Measurements from ENCODE around the gene ADGRA1.
"Not testable (repeated sequence)": the region's sequence is repeated elsewhere in the genome, so short reads cannot be mapped to it uniquely, and the experiment has no call there.

Gene ADGRA1

DNA sequence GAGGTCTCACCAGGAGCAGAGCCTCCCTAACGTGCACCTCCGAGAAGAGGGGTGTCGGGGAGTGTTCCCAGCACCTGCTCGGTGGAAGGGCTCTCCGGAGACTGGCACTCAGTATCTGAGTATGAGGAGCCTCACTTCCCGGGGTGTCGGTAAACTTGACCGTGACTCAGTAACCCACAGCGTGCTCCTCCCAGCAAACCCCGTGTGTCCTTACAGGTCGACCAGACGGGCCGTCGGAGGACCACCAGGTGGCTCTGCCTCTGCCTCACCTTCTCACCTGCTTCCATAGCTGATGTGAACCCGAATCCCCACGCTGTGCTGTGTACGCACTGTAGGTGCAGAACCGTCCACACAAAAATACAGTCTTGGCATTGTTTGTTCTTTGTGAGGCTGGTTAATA is 43.3 kb downstream of the ADGRA1 start:
- no peak for DNase-seq

- no peak for DNase-seq
Measured at GRCh38 chr10:133131734-133132472, 44.2 kb downstream of the ADGRA1 start.

DNA sequence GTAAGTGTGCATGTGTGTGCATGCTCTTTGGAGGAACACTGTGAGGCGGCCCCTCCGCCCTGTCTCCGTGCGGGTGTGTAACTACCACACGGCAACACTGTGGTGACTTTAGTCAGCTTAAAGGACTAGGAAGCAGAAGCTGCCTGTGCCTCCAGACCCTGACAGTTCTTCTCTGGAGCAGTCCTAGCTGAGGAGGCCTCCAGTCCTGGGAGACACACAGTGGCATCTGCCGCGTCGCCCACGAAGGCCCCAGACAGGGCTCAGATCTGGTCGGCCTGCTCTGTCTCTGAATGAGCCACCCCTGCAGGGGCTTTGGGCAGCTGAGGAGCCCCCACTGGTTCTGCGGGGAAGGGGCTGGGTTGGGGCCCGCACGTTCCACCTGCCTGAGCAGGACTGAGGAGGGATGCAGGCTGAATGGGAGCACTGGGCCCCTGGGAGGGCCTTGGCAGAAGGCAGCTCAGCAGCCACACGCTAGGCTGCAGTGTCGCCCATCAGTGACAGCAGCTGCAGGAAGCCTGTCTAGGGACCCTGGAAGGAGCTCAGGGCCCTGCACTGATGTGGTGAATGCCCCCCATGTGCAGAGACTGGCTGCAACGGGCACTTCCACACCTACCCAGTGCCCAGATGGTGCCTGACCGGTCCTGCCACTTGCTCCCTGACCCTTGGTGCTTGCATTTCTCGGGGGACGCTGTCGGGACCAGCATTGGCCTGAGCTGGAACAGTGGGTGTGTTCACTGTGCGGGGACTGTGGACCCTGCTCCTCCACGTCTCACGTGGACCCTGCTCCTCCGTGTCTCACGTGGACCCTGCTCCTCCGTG is 45.0 kb downstream of the ADGRA1 start:
- no peak for DNase-seq

DNA sequence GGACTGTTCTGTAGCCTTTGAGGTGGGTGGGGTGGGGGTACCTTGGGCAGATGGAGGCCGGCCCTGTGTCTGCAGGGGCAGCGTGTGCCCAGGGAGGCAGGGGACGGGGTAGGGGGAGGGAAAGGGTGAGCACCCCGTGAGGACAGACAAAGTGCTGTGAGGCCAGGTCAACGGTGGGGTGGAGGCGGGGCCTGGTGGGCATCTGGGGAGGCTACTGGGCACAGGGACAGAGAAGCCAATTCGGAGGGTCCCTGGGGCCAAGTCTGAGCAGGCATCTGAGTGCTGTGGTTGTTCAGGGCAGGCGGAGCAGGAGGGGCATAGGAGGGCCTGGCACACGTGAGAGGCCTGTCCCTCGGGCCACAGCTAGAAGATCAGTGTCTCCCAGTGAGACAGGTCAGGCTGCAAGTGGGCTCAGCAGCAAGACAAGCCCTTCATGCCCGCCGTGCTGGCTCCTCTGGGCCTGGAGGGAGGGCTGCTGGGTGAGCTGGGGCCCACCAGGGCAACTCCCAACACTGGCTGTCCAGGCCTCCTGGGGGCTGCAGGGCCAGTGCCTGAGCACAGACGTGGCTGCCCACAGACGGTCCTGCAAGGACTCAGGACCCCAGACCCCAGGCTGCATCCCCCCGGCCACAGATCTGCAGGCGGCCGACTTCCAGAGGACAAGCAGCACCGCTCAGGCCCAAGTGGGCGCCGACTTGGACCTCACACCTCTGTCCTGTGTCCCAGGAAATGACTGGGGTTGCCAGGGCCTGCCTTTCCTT is 45.9 kb downstream of the ADGRA1 start:
- DNase-seq, result no peak

GRCh38 chr10:133134411-133135115 is 46.8 kb downstream of the ADGRA1 start:
- DNase-seq, result no peak

GRCh38 chr10:133135116-133135465 is 47.4 kb downstream of the ADGRA1 start:
- no peak for DNase-seq

- not testable (repeated sequence) for DNase-seq
Measured at GRCh38 chr10:133137486-133138145, 49.9 kb downstream of the ADGRA1 start.

DNA sequence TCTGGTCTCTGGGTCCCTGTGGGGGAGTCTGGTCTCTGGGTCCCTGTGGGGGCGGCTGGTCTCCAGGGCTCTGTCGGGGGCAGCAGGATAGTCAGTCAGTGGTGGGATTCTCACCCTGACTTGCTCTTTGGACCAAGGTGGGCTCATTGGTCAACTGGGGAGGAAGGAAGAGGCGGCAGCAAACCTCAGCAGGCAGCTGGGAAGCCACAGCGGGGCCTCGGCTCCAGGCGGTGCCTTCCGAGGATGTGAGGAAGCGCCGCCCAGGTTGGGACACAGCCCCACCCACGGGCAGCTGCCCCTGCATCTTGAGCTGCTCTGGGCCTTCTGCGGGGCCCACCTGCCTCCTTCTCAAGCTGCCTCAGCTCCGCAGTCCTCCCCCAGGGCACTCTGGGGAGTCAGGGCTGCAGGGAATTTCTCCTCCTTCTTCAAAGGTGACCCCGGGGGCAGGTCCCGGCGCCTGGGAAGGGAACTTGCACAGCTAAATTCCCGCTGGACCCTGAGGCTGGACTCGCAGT is 51.9 kb downstream of the ADGRA1 start:
- no peak for DNase-seq

- no peak for DNase-seq
Measured at GRCh38 chr10:133140417-133141143, 52.9 kb downstream of the ADGRA1 start.

- no peak for DNase-seq
Measured at GRCh38 chr10:133141144-133141957, 53.6 kb downstream of the ADGRA1 start.

GRCh38 chr10:133141958-133142340 is 54.2 kb downstream of the ADGRA1 start:
- DNase-seq, result no peak

DNA sequence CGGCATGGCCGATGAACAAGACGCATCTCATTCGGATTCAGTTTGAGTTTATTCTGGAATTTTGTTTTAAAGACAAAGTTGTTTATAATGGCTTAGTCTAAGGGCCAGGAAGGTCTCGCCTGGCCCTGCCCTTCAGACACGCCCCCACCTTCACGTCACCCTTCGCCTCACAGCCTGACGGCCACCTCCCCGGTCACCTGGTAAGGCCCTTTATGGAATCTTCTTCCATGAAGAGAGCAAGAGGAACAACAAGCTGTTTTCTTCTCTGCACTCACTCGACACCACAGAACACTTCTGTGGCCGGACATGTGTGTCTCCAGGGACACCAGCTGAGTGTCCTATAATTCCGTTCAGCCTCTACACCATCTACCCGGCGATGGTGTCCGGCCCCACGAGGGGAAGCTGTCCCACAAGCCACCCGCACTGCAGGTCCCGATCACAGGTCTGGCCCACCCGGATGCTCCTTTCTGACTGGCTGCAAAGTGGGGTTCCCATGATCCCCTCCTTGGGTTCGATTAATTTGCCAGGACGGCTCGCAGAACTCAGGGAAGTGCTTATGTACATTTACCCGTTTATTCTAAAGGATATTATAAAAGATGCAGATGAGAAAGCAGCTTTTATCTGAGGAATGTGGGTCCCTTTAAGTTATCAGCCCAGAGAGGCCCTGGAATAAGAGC is 54.9 kb downstream of the ADGRA1 start:
- no peak for DNase-seq

- DNase-seq, result no peak
Measured at GRCh38 chr10:133143200-133143533, 55.4 kb downstream of the ADGRA1 start.

DNA sequence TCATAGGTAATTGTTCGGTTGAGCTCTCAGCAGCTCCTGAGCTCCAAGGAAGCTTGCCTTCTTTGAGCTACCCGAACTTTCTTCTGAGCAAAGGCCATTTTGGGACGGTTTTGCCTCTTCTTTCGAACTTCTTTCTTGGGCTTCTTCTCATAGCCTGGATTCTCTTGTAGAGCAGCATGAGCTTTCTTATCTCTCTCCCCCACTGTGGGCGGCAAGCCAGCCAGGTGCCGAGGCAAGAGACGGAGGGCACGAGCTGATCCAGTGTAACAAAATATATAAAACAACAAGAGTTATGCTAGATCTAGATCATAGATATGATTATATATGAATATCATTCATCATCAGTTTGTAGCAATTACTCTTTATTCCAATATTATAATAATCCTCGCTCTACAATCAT is 55.8 kb downstream of the ADGRA1 start:
- DNase-seq, result no peak

GRCh38 chr10:133144771-133145170 is 57.0 kb downstream of the ADGRA1 start:
- DNase-seq, result no peak

DNA sequence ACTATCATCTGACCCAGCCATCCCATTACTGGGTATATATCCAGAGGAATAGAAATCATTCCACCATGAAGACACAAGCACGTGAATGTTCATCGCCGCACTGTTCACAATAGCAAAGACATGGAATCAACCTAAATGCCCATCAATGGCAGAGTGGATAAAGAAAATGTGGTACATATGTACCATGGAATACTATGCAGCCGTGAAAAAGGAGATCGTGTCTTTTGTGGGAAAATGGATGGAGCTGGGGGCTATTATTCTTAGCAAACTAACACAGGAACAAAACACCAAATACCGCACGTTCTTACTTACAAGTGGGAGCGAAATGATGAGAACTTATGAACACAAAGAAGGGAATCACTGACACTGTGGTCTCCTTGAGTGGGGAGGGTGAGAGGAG is 62.5 kb downstream of the ADGRA1 start:
- DNase-seq, result no peak

GRCh38 chr10:133150656-133151055 is 62.9 kb downstream of the ADGRA1 start:
- no peak for DNase-seq

DNA sequence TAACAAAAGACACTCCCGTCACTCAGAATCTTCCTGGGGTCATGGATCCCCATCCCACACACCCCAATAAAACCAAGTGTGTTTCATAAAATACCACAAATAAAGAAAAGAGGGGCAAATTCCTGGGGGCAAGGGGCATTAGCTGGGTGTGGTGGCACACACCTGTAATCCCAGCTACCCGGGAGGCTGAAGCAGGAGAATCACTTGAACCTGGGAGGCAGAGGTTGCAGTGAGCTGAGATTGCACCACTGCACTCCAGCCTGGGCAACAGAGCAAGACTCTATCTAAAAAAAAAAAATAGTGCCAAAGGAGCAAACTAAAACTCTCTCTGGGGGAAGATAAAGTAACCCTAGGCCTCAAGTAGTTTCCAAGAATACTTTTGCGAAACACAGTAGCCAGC is 63.3 kb downstream of the ADGRA1 start:
- not testable (repeated sequence) for DNase-seq

DNA sequence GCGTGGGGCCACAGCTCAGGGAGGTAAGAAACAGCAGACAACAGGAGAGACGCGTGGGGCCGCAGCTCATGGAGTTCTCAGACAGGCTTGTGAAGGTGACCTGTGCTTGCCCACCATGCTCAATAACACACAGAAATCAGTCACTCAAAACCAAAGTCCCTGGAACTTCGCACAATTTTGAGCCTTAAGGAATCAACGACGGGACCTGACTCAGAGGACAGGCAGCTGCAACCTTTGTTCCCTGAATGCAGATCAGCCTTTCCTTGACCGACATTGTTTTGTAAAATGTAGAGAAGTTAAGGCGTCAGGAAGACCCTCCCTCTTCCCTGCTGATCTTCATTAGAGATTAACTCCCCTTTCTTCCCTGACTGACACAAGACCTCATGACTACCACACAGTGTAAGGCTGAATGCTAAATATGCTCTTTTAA is 63.8 kb downstream of the ADGRA1 start:
- DNase-seq, result no peak

DNA sequence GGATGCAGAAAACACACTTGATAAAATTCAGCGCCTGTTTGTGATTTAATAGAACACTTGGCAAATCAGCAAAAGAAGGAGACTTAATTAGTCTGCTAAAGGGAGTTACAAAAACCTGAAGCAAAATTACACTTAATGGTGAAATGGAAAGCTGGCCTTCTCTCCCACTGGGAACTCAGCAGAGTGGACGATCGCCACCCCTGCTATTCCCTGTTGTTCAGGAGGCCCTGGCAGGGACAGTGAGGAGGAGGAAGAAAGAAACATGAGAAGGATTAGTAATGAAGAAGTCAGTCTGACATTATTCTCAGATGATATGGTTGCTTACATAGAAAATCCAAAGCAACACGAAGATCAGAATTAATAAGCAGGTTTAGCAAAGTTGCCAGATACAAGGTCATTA is 66.7 kb downstream of the ADGRA1 start:
- no peak for DNase-seq

Data from suppressor macrophage treated with lipopolysaccharide for 4 hours (primary cell).